8988T (cell line): ENCODE data around the gene SLFN12L.
"Not testable (repeated sequence)": the region's sequence is repeated elsewhere in the genome, so short reads cannot be mapped to it uniquely, and the experiment has no call there.

ENCODE experiments used
- DNase-seq: peaks from one replicate; pipeline ENCODE4 v3.0.0; 2011

Gene SLFN12L

DNA sequence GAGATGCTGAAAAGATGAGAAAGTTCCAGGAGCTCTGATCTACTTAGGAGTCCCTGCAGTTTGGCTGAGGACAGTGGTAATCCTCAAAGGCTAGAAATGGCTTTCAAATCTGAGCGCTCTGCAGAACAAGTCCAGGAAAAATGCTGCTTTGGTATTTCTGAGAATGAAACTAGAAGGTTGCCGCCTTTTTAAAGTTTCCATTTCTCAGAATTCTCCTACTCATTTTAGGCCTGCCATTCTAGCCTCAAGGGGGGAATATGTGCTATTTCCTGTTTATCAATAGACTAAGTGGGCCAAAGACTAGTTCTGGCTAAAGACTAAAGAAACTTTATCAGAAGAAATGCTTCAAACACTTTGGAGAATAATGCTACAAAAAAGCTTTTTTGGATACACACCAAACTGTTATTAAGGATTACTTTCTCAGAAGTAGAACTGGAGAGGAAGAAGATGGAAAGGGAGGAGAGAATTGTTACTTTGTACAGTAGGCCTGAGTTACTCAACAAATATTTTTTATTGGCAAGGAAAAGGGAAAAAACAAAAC lies at the start of gene SLFN12L:
TSS of gene SLFN12L (minus strand) at position 78 of the 541 bp plus-strand sequence. CDS start 15,314 bp downstream, outside the sequence.
- no peak for DNase-seq

DNA sequence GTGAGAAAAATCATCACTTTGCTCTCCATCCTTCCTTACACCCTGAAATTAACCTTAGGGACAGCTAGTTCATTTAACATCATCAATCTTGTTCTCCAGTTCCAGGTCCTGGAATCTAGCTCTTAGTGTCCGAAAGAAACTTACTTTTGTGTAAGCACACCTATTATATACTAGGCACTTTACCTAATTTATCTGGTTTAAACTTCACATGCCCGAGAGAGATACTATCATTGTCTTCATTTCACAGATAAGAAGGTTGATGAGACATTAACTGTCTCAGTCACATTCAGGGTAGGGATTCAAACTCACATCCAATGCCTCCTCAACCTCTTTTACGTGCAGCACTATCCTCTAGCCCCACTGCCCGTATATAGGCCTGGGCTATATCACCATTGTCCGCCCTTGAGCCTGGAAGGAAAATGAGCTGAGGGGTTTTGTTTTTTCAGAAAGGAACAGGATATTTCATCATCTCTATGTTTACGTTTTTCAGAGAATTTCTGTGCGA lies 49.1 kb upstream of the SLFN12L start:
- no peak for DNase-seq

DNA sequence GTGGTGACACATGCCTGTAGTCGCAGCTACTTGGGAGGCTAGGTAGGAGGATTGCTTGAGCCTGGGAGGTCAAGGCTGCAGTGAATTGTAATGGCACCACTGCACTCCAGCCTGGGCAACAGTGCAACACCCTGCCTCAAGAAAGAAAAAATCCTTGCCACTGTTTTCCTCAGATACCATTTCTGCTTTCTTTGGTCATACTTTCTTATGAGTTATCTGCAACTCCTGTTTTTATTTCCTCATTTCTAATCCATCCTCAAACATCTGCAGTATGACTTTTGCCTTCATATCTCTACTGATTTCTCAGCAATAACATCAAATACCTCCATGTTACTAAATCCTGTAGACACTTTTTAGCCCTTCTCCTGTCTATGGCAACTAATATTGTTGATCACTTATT lies 46.6 kb upstream of the SLFN12L start:
- no peak for DNase-seq

DNA sequence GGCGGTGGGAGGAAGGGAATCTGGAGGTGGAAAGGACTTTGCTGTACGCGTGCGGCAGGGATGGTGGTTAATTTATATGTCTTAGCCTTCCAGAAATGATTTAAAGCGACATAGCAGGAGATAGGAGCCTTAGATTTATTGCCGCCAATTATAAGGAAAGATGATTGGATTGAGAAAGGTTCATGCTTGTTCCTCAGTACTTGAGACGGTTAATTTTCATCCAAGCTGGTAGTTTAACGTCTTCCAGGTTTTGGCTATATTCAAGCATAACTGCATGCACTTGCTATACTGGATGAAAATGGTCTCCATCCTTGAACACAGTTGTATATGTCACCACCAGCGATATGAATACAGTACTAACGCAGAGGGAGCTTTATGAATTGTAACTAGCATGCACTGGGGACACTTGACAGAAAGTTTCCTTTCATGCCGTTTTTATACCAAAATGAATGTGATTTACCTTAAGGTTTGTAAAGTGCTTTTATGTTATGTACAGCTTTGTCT lies 41.5 kb upstream of the SLFN12L start:
- DNase-seq = no peak

DNA sequence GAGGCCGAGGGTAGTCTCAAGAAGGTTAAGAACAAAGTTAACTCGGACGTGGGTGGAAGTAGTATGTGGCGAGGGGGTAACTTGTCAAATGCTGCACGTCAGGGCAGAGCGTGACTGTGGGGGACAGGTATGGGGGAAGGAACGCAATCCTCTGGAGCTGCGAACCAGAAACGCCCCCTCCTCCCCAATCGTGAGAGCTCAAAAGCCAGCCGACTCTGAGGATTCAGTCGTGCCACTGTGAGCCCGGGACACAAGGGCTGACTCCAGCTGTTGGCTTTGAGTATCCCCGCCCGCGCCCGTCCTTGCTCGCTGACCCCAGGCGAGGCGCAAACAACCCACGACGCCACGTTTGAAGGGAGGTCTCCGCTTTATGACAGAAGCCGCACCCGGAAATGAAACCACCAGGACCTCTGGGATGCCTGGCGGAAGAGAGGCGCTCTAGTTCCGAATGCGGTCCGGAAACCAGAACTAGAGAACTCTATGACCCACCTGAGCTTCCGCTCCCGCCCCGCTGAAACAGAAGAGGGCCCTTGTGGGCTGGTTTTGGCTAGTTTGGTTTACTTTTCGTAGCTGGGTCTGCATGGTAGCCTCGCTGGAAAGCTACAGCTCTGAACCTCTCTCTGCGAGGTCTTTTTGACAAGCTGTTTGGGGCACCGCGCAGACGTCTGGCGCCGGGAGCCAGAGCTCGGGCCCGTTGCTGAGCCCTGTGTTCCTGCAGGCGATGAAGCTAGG lies 40.9 kb upstream of the SLFN12L start, which contains the start of gene PEX12:
TSS of gene PEX12 (minus strand) at position 375 of the 732 bp plus-strand sequence. CDS start 550 bp downstream, outside the sequence.
- DNase-seq = peak; percentile 24

DNA sequence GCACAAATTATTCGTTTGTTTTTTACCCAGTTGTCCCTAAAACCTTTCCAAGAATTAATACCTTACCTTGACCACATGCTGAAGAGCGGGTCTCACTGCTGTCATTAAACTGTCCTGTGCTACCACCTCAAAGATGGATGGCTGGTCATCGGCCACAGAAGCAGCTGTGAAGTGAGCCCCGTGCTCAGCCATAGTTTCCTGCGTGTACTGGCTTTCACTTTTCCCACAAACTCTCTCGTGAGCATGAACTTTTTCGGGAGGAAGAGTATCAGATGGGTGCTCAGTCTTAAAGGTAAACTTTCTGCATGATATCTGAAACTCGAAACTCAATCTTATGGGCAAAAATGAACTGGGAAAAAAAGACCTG lies 40.3 kb upstream of the SLFN12L start:
- DNase-seq = no peak

DNA sequence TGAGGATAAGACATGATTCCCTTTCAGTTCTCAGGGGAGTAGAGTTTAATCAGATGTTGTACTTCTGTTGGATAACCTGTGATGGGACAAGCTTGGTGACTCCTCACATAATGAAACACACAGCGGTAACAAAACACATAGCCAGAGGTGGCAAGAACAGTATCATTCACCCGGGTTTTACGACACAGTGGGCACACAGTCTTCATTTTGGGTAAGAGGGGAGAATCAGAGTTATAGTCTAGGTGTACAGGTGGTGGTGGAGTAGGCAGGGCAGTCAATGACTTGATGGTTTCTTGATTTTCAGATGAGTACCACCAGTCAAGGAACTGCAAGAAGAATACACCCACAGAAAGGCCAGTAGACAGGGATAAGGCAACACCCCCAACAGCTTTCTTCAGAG lies 38.3 kb upstream of the SLFN12L start:
- no peak for DNase-seq

DNA sequence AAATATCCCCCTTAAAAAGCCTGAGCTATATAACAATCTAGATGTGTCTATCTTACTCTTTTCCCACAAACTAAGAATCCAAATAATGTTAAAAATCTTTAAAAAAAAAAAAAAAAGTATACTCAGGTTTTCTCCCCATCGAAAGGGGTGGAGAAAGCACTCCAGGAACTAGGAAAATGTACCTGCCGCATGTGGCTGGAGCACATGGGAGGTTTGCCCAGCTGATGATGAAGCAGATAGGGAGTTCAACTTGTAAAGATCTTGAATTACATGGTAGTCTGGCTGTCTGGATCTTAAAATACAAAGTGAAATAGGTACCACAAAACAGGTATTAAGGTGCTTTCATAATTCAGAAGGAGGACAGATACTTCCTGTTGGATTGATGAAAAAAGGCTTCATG lies 31.9 kb upstream of the SLFN12L start:
- DNase-seq = no peak

DNA sequence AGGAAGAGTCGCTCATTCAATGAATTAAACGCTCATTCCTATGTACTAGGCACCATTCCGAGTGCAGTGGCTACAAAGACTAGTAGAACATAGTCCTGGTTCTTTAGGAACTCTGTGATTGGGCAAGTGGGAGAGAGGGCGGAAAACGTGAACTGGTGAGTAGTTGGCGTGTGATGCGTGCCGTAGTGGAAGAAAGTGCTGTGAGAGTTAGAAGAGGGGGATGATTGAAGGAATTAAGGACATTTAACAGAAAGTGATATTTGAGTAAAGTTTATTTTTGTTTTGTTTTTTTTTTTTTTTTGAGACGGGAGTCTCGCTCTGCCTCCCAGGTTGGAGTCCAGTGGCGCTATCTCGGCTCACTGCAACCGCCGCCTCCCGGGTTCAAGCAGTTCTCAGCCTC lies 31.1 kb upstream of the SLFN12L start:
- no peak for DNase-seq

DNA sequence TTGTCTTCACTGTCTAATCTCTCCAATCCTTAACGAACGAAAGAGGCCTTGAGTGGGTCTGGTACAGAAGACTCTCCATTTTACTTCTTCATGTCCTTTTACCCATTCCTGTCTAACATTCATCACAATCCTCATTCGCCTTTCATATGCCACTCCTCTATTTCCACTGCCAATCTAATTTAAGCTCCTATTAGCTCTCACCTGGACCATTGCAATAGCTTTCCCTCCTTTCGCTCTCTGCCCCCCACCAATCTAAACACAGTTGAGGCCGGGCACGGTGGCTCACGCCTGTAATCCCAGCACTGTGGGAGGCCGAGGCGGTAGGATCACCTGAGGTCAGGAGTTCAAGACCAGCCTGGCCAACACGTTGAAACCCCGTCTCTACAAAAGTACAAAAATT lies 29.5 kb upstream of the SLFN12L start:
- DNase-seq = no peak

DNA sequence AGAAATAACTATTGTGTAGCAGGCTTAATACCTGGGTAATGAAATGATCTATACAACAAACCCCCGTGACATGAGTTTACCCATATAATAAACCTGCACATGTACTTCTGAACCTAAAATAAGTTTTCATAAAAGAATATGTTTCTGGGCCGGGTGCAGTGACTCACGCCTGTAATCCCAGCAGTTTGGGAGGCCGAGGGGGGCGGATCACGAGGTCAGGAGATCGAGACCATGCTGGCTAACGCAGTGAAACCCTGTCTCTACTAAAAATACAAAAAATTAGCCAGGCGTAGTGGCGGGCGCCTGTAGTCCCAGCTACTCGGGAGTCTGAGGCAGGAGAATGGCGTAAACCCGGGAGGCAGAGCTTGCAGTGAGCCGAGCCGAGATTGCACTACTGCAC lies 25.7 kb upstream of the SLFN12L start:
- DNase-seq = not testable (repeated sequence)

DNA sequence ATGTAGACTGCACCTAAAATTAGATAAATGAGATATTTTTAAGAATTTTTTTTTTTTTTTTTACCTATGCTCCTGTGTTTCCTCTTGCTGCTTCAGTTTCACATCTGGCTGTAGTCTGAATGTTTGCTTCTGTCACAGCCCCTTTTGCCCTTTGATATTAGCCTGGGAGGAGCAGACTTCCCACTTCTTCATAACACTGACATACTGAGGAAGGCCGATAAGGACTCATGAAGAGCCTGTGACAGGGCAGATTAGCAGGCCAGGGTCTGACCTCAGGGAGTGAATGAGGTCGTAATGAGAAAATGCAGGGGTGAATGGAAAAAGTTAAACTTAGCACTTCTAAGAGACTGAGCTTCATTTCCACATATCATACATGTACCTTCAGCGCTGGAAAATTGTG lies 23.2 kb upstream of the SLFN12L start, which contains the start of gene SLFN14:
TSS of gene SLFN14 (minus strand) at position 117 of the 400 bp plus-strand sequence. CDS start 2,757 bp downstream, outside the sequence.
- no peak for DNase-seq

DNA sequence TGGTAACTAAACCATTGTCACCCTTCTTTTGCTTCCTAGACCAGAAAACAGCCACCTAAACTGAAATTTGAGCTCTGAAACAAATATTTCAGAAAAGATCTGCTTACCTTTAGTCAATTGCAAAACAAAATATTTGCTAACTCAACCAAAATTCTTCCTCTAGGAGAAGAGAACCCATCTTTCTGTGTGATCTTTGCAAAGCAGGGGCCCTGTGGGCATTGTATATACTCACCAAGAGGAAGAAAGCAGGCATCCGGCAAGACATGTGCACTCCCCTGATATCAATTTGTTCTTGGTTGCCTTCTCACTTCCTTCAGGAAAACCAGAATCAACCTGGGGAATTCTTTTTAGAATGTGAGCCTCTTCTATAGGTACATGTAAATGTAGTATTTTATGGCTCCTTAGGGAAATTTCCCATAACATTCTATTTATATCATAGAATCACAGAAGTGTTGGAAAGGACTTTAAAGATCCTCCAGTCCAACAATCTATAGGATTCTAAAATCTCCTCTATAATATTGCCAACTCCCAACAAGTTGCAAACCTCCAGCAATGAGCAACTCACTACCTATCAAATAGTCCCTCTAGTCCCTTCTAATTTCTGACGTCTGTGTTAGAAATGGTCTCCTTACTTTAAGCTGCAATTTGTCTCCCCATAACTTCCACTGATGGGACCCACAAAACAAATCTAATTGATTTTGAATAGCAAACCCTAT lies 22.2 kb upstream of the SLFN12L start:
- no peak for DNase-seq

DNA sequence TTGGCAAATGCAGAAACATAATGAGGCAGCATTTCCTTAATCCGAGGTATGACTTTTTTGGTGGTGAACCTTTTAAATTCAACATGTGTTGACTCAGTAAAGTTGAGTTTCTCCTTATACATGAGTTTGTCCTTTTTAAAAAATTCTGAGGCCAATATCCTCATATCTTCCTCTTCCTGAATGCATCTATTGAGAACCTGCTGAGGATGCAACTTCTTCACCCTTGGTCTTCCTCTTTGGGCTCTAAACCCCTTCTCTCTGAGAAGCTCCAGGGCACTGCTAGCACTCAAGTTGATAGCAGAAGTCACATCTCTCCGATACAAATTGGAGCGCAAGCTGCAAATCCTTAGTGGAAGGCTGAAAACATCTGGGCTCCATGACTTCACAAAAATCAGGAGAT lies 19.9 kb upstream of the SLFN12L start:
- DNase-seq = no peak

DNA sequence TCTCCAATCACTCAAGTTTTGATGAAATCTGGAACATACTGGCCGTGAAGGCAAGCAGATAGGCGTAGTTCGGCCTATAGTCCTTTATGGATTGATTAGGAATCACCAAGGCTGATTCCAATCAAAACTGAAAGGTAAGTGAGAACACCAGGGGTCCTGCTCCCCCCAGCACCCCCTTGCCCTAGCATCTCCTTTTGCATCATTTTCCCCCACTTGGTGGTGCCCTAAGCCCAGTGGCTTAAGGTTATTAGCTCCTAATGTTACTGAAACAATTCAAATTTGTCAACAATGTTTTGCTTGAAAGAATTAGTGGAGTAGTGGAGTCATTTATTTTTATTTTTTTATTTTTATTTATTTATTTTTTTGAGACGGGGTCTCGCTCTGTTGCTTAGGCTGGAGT lies 18.2 kb upstream of the SLFN12L start:
- no peak for DNase-seq

DNA sequence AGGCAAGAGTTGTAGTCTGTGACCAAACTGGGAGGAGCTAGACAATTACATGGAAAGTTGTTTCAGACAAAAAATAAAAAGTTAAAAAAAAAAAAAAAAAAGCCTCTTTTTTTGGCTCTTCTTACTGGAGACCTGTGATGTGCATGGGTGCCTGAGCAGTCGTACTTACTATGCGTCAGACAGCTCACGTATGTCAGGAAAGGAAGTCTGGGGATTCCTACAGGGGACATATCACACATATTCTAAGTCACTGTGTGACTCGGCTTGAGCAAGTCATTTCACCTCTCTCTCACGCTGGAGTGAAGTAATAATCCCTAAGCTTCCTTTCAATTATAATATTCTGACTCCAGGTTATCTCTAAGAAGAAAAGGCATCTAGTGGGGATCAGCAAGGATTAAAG lies 17.2 kb upstream of the SLFN12L start:
- DNase-seq = no peak

DNA sequence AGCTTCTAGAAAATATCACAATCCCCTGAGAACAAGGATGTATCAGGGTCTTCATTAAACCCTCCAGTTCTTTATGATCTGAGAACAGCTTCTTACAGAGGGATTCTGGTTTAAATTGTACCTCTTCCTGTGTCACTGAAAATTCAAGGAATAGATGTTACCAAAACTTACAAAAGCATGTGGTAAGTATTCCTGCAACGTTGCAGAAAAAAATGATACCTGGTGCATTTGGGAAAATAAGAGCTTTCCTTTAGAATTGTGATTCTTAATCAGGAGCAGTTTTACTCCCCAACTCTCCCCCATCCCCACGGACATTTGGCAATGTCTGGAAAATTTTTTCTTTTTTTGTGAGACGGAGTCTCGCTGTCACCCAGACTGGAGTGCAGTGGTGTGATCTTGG lies 15.8 kb upstream of the SLFN12L start:
- DNase-seq = no peak

DNA sequence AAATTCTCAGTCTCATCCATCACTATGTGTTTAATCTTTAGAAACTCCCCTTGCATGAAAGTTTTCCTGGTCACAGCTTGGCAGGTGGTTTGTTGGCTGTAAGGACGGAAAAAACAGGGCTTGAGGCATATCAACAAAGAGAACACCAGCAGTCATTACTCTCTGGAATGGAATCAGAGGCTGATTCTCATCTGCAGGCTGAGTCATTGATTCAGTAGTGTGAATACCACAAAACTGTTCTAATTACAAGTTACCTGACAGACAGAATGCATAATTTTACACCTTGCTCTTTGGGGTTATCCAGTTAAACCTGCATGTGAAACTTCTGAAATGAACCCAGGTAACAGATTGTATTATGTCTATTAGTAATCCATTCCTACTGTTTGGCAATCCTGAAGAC lies 11.5 kb upstream of the SLFN12L start:
- no peak for DNase-seq

DNA sequence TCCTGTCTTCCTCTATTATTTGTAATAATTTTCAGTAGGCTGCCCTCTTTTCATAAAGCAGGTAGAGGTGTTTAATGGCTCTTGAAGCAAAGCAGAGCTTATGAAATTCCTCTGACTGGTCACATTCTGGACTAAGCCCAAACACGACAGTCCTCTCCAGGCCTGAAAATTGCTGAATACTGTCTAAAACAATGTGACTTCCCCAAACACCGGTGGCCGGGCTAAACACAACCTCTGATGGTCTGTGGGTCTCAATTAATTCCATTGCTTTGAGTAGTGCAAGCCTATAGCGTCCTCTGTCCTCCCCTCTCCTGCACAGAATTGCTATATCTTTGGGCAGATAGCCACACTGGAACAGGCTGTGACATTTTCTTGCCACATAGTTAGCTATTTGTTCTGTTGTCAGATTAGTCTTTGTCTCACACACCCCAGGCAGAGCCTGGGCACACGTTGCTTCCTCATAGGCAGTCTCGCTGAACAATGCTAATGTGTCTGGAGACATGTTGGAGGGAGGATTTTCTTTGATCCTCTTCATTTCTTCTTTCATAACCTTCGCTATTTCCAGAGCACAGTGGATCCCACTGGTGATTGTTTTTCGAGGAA lies 10.8 kb upstream of the SLFN12L start:
- DNase-seq = no peak

DNA sequence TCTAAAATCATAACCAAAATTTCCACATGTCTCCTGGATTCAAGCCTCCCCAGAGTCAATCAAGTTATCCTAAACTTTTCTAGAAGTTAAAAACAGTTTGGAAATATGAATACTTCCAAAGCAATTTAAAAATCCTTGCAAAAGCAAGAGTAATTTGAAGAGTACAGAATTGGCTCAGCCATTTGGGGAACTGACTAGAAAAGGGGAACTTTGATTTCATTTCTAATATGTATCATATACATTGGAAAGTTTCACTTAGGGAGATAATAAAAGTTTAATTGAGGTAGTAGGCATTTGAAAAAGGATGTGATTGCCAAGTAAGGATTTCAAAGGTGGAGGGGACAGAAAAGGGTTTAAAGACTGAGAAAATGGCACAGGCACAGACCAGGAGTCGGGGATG lies 9.0 kb upstream of the SLFN12L start:
- no peak for DNase-seq

DNA sequence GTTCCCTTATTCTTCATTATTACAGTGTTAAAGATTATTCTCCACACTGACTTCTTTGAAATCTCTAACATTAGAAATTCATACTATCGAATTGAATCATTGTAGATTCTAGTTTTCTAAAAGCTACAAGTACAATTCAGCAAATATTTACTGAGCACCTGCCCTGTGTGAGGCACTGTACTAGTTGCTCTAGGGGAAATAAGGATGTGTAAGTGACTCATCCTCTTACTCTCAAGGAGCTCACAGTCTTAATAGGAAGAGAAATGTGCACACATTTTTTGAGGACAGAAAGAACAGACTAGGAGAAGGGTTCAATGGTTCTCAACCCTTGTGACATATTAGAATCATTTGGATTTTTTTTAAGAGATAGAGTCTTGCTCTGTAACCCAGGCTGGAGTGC lies 7.7 kb upstream of the SLFN12L start:
- DNase-seq = no peak

DNA sequence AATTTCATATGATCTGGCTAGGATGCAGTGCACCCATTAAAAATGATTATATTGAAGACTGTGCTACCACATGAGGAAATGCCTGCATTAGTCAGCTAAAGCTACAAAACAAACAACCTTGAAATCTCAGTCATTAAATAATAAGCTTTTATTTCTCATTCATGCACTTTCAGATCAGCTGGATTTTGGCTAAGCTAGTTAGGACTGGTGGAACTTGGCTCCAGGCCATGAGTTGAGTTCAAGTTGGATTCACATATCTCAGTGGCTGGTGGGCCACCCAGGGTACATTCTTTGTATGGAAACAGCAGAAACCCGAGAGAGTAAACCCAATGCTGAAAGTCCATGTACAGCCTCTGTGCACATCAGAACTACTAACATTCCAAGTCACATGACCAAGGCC lies 6.4 kb upstream of the SLFN12L start:
- no peak for DNase-seq

DNA sequence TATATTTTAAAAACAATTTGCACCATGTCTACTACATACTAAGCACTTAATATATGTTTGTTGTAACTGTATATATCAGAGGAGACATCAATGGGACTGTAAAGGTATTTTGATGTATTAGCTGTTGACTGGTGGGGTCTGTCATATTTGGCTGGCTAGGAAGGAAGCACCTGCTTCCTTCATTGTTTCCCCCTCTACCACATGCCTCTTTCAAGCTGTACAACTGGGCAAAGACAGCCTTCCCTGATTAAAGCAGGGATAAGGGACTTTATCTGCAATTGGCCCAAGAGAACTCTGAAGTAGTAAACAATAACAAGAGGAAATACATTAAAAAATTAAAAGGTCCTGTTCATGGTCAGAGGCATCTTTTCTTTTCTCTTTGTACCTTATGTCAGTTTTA lies 5.5 kb upstream of the SLFN12L start:
- DNase-seq = no peak
